Fibroblast of lung (primary cell): ENCODE data around the gene TSPO. TPM values are rescaled to one million over a fixed set of nuclear protein-coding genes. Genes with fewer than 3 reads are reported as not detected.

Experiments used
- DNase-seq, 2 donors: peaks; one replicate each; pipeline versions ENCODE4 v3.0.0 to v3.0.0-alpha.2; 2010; ENCODE audit warnings: low read depth in 2 of 2
- H2AFZ ChIP-seq: 2 replicates; pipeline ENCODE4 v1.5.1; 2012; ENCODE audit warnings: low read length, control low read depth, inconsistent platforms
- H3K27ac ChIP-seq: 2 replicates; pipeline ENCODE4 v1.5.1; 2011; ENCODE audit warnings: low read length, control low read depth; ENCODE audit not compliant: insufficient read depth
- H3K27me3 ChIP-seq: 2 replicates; pipeline ENCODE4 v1.5.1; 2011; ENCODE audit warnings: mild to moderate bottlenecking, low read length; ENCODE audit not compliant: control insufficient read depth, insufficient read depth
- H3K36me3 ChIP-seq: 2 replicates; pipeline ENCODE4 v1.5.1; 2011; ENCODE audit warnings: low read length; ENCODE audit not compliant: control insufficient read depth, insufficient read depth
- H3K4me1 ChIP-seq: 2 replicates; pipeline ENCODE4 v1.5.1; 2011; ENCODE audit warnings: low read length; ENCODE audit not compliant: control insufficient read depth, insufficient read depth; ENCODE audit errors: extremely low read depth
- H3K4me2 ChIP-seq: 2 replicates; pipeline ENCODE4 v1.5.1; 2011; ENCODE audit warnings: low read length, control low read depth; ENCODE audit not compliant: insufficient read depth; ENCODE audit errors: extremely low read depth
- H3K4me3 ChIP-seq, 4 experiments: fragments of 200-600 bp in 1 of 4; sonication (generic) in 1 of 4; replicated peaks in 1 of 4; 2 replicates each; pipeline ENCODE4 v1.5.1; 2011 to 2016; ENCODE audit warnings: low read length in 4 of 4, low read depth in 3 of 4, mild to moderate bottlenecking in 3 of 4, control low read depth in 2 of 4, inconsistent platforms in 1 of 4, mixed read lengths in 1 of 4; ENCODE audit not compliant: insufficient read depth in 1 of 4; ENCODE audit errors: control extremely low read depth in 1 of 4
- H3K79me2 ChIP-seq: 2 replicates; pipeline ENCODE4 v1.5.1; 2012; ENCODE audit warnings: mild to moderate bottlenecking, low read length, inconsistent platforms; ENCODE audit not compliant: control insufficient read depth, insufficient read depth
- H3K9ac ChIP-seq: 2 replicates; pipeline ENCODE4 v1.5.1; 2011; ENCODE audit warnings: mild to moderate bottlenecking, low read length, control low read depth; ENCODE audit not compliant: insufficient read depth
- H3K9me3 ChIP-seq: 2 replicates; pipeline ENCODE4 v1.5.1; 2012; ENCODE audit warnings: low read depth, low read length; ENCODE audit not compliant: control insufficient read depth, insufficient read depth
- H4K20me1 ChIP-seq: 2 replicates; pipeline ENCODE4 v1.5.1; 2011; ENCODE audit warnings: low read length; ENCODE audit not compliant: control insufficient read depth, insufficient read depth; ENCODE audit errors: extremely low read depth
- CTCF ChIP-seq, 2 donors: IDR thresholded peaks in 1 of 2; conservative IDR thresholded peaks in 1 of 2; 1 replicate in 1 of 2; 2 replicates in 1 of 2; pipeline ENCODE4 v1.5.1; 2011 to 2012; ENCODE audit warnings: low read length in 2 of 2, control low read depth in 1 of 2, inconsistent platforms in 1 of 2, low read depth in 1 of 2, mild to moderate bottlenecking in 1 of 2
- EZH2 ChIP-seq: IDR thresholded peaks from 2 replicates; pipeline ENCODE4 v1.5.1; 2012; ENCODE audit warnings: low read length, control low read depth, mild to moderate bottlenecking; ENCODE audit errors: missing control alignments
- polyA plus RNA-seq, 2 donors: library from polyadenylated mRNA; depleted of rRNA in 1 of 2; stranded (reverse) in 1 of 2; unstranded in 1 of 2; fragments of >200 nt; gene quantifications; 2 replicates each; pipeline ENCODE4 v1.2.1, GENCODE V29; 2011 to 2012; ENCODE audit warnings: missing spikeins in 1 of 2
- total RNA-seq: library from RNA; depleted of rRNA; stranded (reverse); fragments of >200 nt; gene quantifications from 2 replicates; pipeline ENCODE4 v1.2.1, GENCODE V29; 2014

Gene TSPO
- total and polyA plus RNA-seq, 2 donors (not counting 1 experiment from before 2014, with no cell fraction given) = 47.5 to 243 TPM

GRCh38 chr22:43116932-43117331 lies 34.4 kb upstream of the TSPO start:
- Histone ChIP-seq H3K79me2 (no peaks in the 10 kb centered on the region), H3K36me3 (no peaks in the 10 kb centered on the region), H3K9ac (no peak overlapping the region), H3K27me3 (peaks cover 9% of the 10 kb centered on the region), H3K4me3 (no peak overlapping the region), H3K9me3 (no peaks in the 10 kb centered on the region), H2AFZ (no peak overlapping the region), H3K27ac (no peak overlapping the region), H3K4me1 (no peaks in the 10 kb centered on the region), H3K4me2 (no peak overlapping the region), H4K20me1 (no peaks in the 10 kb centered on the region)
- DNase-seq = no peak
- TF ChIP-seq EZH2 (no peak), CTCF (conservative IDR thresholded peaks at IDR 0.05 in 1 of 2, IDR thresholded peaks at IDR 0.05 in 1 of 2; ENCODE audit: low read depth in 1 of 2, low read length in 2 of 2) (no peak)

- Histone ChIP-seq H3K4me1 (no peaks in the 10 kb centered on the region), H3K4me3 (no peak overlapping the region), H3K27me3 (peaks cover 6% of the 10 kb centered on the region), H3K4me2 (no peak overlapping the region), H3K27ac (no peak overlapping the region), H4K20me1 (no peaks in the 10 kb centered on the region), H3K9me3 (no peaks in the 10 kb centered on the region), H3K9ac (no peak overlapping the region), H3K79me2 (no peaks in the 10 kb centered on the region), H2AFZ (no peak overlapping the region), H3K36me3 (no peaks in the 10 kb centered on the region)
- TF ChIP-seq EZH2 (no peak), CTCF (conservative IDR thresholded peaks at IDR 0.05 in 1 of 2, IDR thresholded peaks at IDR 0.05 in 1 of 2; ENCODE audit: low read depth in 1 of 2, low read length in 2 of 2) (no peak)
- no peak for DNase-seq
These were observed 33.1 kb upstream of the TSPO start for GRCh38 chr22:43118024-43118849.

- no peak for DNase-seq
- Histone ChIP-seq H2AFZ (no peak overlapping the region), H3K9ac (no peak overlapping the region), H3K4me2 (no peak overlapping the region), H4K20me1 (no peaks in the 10 kb centered on the region), H3K9me3 (no peaks in the 10 kb centered on the region), H3K4me1 (no peaks in the 10 kb centered on the region), H3K4me3 (no peak overlapping the region), H3K27ac (no peak overlapping the region), H3K79me2 (no peaks in the 10 kb centered on the region), H3K36me3 (no peaks in the 10 kb centered on the region), H3K27me3 (peaks cover 3% of the 10 kb centered on the region)
- TF ChIP-seq CTCF (conservative IDR thresholded peaks at IDR 0.05 in 1 of 2, IDR thresholded peaks at IDR 0.05 in 1 of 2; ENCODE audit: low read depth in 1 of 2, low read length in 2 of 2) (no peak), EZH2 (no peak)
These were observed 32.4 kb upstream of the TSPO start for GRCh38 chr22:43118953-43119458.
